ENCODE results near the gene PAFAH1B2. TPM values are rescaled to one million over a fixed set of nuclear protein-coding genes. Genes with fewer than 3 reads are reported as not detected.

The PAFAH1B2 gene
- total and polyA plus RNA-seq, 2 of the 8 experiments (the other 6 are each of a cell fraction or from before 2014, with no cell fraction given), result 38.2 to 161 TPM

DNA sequence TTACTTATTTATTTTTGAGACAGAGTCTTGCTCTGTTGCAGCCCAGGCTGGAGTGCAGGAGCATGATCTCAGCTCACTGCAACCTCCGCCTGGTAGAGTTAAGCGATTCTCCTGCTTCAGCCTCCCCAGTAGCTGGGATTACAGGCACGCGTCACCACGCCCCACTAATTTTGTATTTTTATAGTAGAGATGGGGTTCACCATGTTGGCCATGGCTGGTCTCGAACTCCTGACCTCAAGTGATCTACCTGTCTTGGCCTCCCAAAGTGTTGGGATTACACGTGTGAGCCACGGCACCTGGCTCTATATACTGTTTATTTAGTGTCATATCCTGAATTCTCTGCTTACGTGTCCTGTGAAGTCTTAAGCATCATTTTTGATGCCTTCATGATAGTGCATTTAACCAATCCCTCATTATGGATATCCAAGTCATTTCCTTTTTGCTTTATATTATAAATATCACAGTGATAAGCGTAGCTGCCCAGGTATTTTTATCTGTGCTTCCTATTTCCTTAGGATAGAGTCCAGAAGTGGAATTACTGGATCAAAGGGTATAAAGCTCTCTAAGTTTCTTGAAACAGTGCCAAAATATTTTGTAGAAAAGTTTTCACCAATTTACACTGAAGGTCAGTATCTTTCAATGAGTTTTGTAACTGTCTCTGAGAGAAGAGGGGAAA is 33.6 kb downstream of the PAFAH1B2 start (continued):
- TF ChIP-seq GTF2F1 (IDR thresholded peaks at IDR 0.05; ENCODE audit: borderline replicate concordance, low read depth, low read length), result no peak
- no peak for TF ChIP-seq SUZ12 (IDR thresholded peaks at IDR 0.05; ENCODE audit: low read length)
- TF ChIP-seq BCL11A (IDR thresholded peaks at IDR 0.05; ENCODE audit: low read depth in 2 of 2, low read length in 2 of 2), result no peak

Data from H1 (cell line).